DOHH2 (cell line): ENCODE data around the gene LAGE3.

Source experiments
- H3F3A ChIP-seq: fragments of 200-600 bp; sonication (generic), shearing (Covaris generic); 2 replicates; pipeline ENCODE4 v1.6.0; 2016; ENCODE audit warnings: antibody characterized with exemption, mild to moderate bottlenecking; ENCODE audit not compliant: control insufficient read depth, insufficient read depth
- H3K27ac ChIP-seq: fragments of 200-600 bp; sonication (generic); 2 replicates; pipeline ENCODE4 v1.5.1; 2014; ENCODE audit warnings: low read depth, mild to moderate bottlenecking, low read length, moderate library complexity
- H3K27me3 ChIP-seq: fragments of 200-600 bp; sonication (generic); 2 replicates; pipeline ENCODE4 v1.6.1; 2014; ENCODE audit warnings: mild to moderate bottlenecking, low read length, mixed read lengths; ENCODE audit not compliant: control insufficient read depth
- H3K36me3 ChIP-seq: fragments of 200-600 bp; sonication (generic); 2 replicates; pipeline ENCODE4 v1.6.1; 2014; ENCODE audit warnings: mild to moderate bottlenecking, low read length, moderate library complexity, mixed read lengths; ENCODE audit not compliant: control insufficient read depth
- H3K4me1 ChIP-seq: fragments of 200-600 bp; sonication (generic); 2 replicates; pipeline ENCODE4 v1.6.1; 2014; ENCODE audit warnings: mild to moderate bottlenecking, low read length, mixed read lengths; ENCODE audit not compliant: control insufficient read depth
- H3K4me2 ChIP-seq: fragments of 200-600 bp; sonication (generic); 2 replicates; pipeline ENCODE4 v1.6.0; 2014; ENCODE audit warnings: mild to moderate bottlenecking, low read length, moderate library complexity
- H3K4me3 ChIP-seq: fragments of 200-600 bp; sonication (generic); 2 replicates; pipeline ENCODE4 v1.5.1; 2014; ENCODE audit warnings: mild to moderate bottlenecking, low read length, mixed read lengths
- H3K79me2 ChIP-seq: fragments of 200-600 bp; sonication (generic); 2 replicates; pipeline ENCODE4 v1.6.1; 2014; ENCODE audit warnings: mild to moderate bottlenecking, low read length, mixed read lengths; ENCODE audit not compliant: control insufficient read depth
- H3K9me2 ChIP-seq: fragments of 200-600 bp; sonication (generic); replicated peaks from 2 replicates; pipeline ENCODE4 v1.6.1; 2014; ENCODE audit warnings: mild to moderate bottlenecking, low read length, mixed read lengths; ENCODE audit not compliant: control insufficient read depth
- H3K9me3 ChIP-seq: fragments of 200-600 bp; sonication (generic); 2 replicates; pipeline ENCODE4 v1.6.1; 2014; ENCODE audit warnings: antibody characterized with exemption, low read length, mixed read lengths; ENCODE audit not compliant: control insufficient read depth, insufficient read depth
- H4K20me1 ChIP-seq: fragments of 200-600 bp; sonication (generic); 2 replicates; pipeline ENCODE4 v1.6.0; 2014; ENCODE audit warnings: low read depth, mild to moderate bottlenecking, antibody characterized with exemption, low read length, moderate library complexity; ENCODE audit not compliant: control insufficient read depth, insufficient read depth
- CTCF ChIP-seq: fragments of 200-600 bp; sonication (generic); IDR thresholded peaks from one replicate; pipeline ENCODE4 v1.5.1; 2014; ENCODE audit warnings: antibody characterized with exemption, mild to moderate bottlenecking, low read depth, low read length; ENCODE audit not compliant: poor library complexity, severe bottlenecking
- EZH2phosphoT487 ChIP-seq: fragments of 200-600 bp; sonication (generic); IDR thresholded peaks from 2 replicates; pipeline ENCODE4 v1.6.1; 2017; ENCODE audit warnings: borderline replicate concordance, mild to moderate bottlenecking, antibody characterized with exemption, low read length, moderate library complexity, mixed read lengths

LAGE3 gene

DNA sequence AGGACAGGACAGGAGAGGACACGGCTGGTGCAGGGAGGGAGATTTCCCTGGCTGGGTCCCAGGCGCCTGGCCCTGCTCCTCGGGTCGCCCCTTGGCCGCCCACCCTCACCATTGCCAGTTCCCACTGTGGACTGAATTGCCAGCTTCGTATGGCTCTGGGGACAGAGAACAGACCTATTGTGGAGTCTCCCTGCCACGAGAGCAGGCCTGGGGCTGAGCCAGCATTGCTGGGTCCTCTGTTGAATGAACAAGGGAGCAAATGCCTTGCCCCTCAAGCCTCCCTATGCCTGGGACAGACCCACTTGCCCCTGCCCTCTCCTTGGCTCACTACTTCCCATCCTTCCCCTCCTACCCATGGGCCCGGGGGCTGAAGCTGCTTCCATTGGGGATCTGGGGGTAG is 16.7 kb downstream of the LAGE3 start:
- H3K9me2 ChIP-seq: no peaks in the 10 kb centered on the region

DNA sequence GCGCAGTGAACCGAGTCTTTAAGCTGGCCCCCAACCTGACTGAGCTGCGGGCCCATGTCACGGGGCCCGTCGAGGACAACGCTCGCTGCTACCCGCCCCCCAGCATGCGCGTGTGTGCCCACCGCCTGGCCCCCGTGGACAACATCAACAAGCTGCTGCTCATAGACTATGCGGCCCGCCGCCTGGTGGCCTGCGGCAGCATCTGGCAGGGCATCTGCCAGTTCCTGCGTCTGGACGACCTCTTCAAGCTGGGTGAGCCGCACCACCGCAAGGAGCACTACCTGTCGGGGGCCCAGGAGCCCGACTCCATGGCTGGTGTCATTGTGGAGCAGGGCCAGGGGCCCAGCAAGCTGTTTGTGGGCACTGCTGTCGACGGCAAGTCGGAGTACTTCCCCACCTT is 18.8 kb downstream of the LAGE3 start:
- no peaks in the 10 kb centered on the region for H3K9me3 ChIP-seq
- H3K4me2 ChIP-seq: no peak overlapping the region
- H3K4me1 ChIP-seq: peaks cover 11% of the 10 kb centered on the region
- no peaks in the 10 kb centered on the region for H3K9me2 ChIP-seq
- H3K79me2 ChIP-seq: peaks cover 14% of the 10 kb centered on the region
- no peaks in the 10 kb centered on the region for H3F3A ChIP-seq
- no peak overlapping the region for H3K27ac ChIP-seq
- TF ChIP-seq EZH2phosphoT487 (no peak), CTCF (no peak)
- no peaks in the 10 kb centered on the region for H3K27me3 ChIP-seq
- H4K20me1 ChIP-seq: no peaks in the 10 kb centered on the region
- H3K36me3 ChIP-seq: no peaks in the 10 kb centered on the region
- no peak overlapping the region for H3K4me3 ChIP-seq

More for the DNA sequence above, 16.7 kb downstream of the LAGE3 start:
- H3K27ac ChIP-seq: no peak overlapping the region
- no peaks in the 10 kb centered on the region for H3F3A ChIP-seq
- no peaks in the 10 kb centered on the region for H3K9me3 ChIP-seq
- no peaks in the 10 kb centered on the region for H3K27me3 ChIP-seq
- H3K79me2 ChIP-seq: peaks cover 14% of the 10 kb centered on the region
- no peaks in the 10 kb centered on the region for H3K36me3 ChIP-seq
- H3K4me3 ChIP-seq: no peak overlapping the region
- TF ChIP-seq EZH2phosphoT487 (no peak), CTCF (no peak)
- peaks cover 8% of the 10 kb centered on the region for H3K4me1 ChIP-seq
- H4K20me1 ChIP-seq: no peaks in the 10 kb centered on the region
- H3K4me2 ChIP-seq: no peak overlapping the region

- Histone ChIP-seq H3K79me2 (peaks cover 14% of the 10 kb centered on the region), H3K9me2 (no peaks in the 10 kb centered on the region), H3K36me3 (no peaks in the 10 kb centered on the region), H3K4me2 (peak overlapping the region; percentile 75), H3K27ac (no peak overlapping the region), H3K27me3 (no peaks in the 10 kb centered on the region), H3K4me1 (peaks cover 11% of the 10 kb centered on the region), H3F3A (no peaks in the 10 kb centered on the region), H3K9me3 (no peaks in the 10 kb centered on the region), H3K4me3 (no peak overlapping the region), H4K20me1 (no peaks in the 10 kb centered on the region)
- TF ChIP-seq EZH2phosphoT487: no peak
Measured at GRCh38 chrX:154459832-154460231, 19.2 kb downstream of the LAGE3 start.

GRCh38 chrX:154458954-154459778 is 19.9 kb downstream of the LAGE3 start:
- Histone ChIP-seq H3K4me3 (peak overlapping the region; percentile 80), H3K27me3 (no peaks in the 10 kb centered on the region), H3K36me3 (no peaks in the 10 kb centered on the region), H3K4me2 (peak overlapping the region; percentile 75), H4K20me1 (no peaks in the 10 kb centered on the region), H3F3A (no peaks in the 10 kb centered on the region), H3K4me1 (peaks cover 11% of the 10 kb centered on the region), H3K9me3 (no peaks in the 10 kb centered on the region), H3K9me2 (no peaks in the 10 kb centered on the region), H3K27ac (no peak overlapping the region), H3K79me2 (peaks cover 14% of the 10 kb centered on the region)
- TF ChIP-seq EZH2phosphoT487 (no peak), CTCF (no peak)
